ENCODE measurements around the gene LTN1.

- TF ChIP-seq POLR2AphosphoS5 (IDR thresholded peaks at IDR 0.05; ENCODE audit: low read depth, low read length) (no peak), POLR2A (IDR thresholded peaks at IDR 0.05; ENCODE audit: low read depth, low read length) (no peak), POU2F2 (IDR thresholded peaks at IDR 0.05; ENCODE audit: low read depth, low read length) (no peak), TAF1 (IDR thresholded peaks at IDR 0.05; ENCODE audit: low read depth, low read length) (no peak), SPI1 (IDR thresholded peaks at IDR 0.05; ENCODE audit: low read depth, low read length) (no peak)
Measured at GRCh38 chr21:28904961-28905435, 87.7 kb downstream of the LTN1 start.

Data from GM12891 (cell line).